Stimulated activated CD8-positive, alpha-beta memory T cell treated with anti-CD3 and anti-CD28 coated beads, Interleukin-7, amount 100 ng/mL, for 48 hours (primary cell): ENCODE measurements around the gene GRB10.
"Not testable (repeated sequence)": the region's sequence is repeated elsewhere in the genome, so short reads cannot be mapped to it uniquely, and the experiment has no call there.

Experiments used
- DNase-seq, 2 donors: peaks; one replicate each; pipeline ENCODE4 v3.0.0-alpha.2; 2020; ENCODE audit warnings: low read depth in 1 of 2; ENCODE audit errors: extremely low read depth in 1 of 2

Gene GRB10

GRCh38 chr7:50779427-50779826, 3.3 kb downstream of the GRB10 start:
- no peak for DNase-seq

- DNase-seq: no peak
Observed at GRCh38 chr7:50778189-50778588, 4.5 kb downstream of the GRB10 start.

GRCh38 chr7:50775836-50776235, 6.9 kb downstream of the GRB10 start:
- DNase-seq: no peak

GRCh38 chr7:50775231-50775630, 7.5 kb downstream of the GRB10 start:
- DNase-seq: no peak

- no peak for DNase-seq
Observed at GRCh38 chr7:50774319-50774718, 8.4 kb downstream of the GRB10 start.

GRCh38 chr7:50773071-50773470, 9.6 kb downstream of the GRB10 start:
- DNase-seq: not testable (repeated sequence)

GRCh38 chr7:50771120-50772002, 11.3 kb downstream of the GRB10 start:
- no peak for DNase-seq

- DNase-seq: no peak
Observed at GRCh38 chr7:50768485-50769474, 13.9 kb downstream of the GRB10 start.

GRCh38 chr7:50766849-50767207, 15.9 kb downstream of the GRB10 start:
- DNase-seq: no peak

GRCh38 chr7:50766106-50766848, 16.4 kb downstream of the GRB10 start:
- no peak for DNase-seq

- DNase-seq: no peak
Observed at GRCh38 chr7:50762337-50762736, 20.4 kb downstream of the GRB10 start.

GRCh38 chr7:50761713-50762112, 21.0 kb downstream of the GRB10 start:
- no peak for DNase-seq

GRCh38 chr7:50757703-50758390, 24.8 kb downstream of the GRB10 start:
- no peak for DNase-seq

- DNase-seq: no peak
Observed at GRCh38 chr7:50756180-50756579, 26.5 kb downstream of the GRB10 start.

GRCh38 chr7:50754684-50755083, 28.0 kb downstream of the GRB10 start:
- DNase-seq: no peak

GRCh38 chr7:50754241-50754640, 28.5 kb downstream of the GRB10 start:
- no peak for DNase-seq

GRCh38 chr7:50752422-50752821, 30.3 kb downstream of the GRB10 start:
- DNase-seq: no peak

GRCh38 chr7:50751146-50751545, 31.6 kb downstream of the GRB10 start:
- DNase-seq: no peak

GRCh38 chr7:50749896-50750295, 32.8 kb downstream of the GRB10 start:
- DNase-seq: no peak

- no peak for DNase-seq
Observed at GRCh38 chr7:50748472-50748871, 34.2 kb downstream of the GRB10 start.
